ENCODE results near the gene DYNC2LI1. TPM values are rescaled to one million over a fixed set of nuclear protein-coding genes. Genes with fewer than 3 reads are reported as not detected.

DYNC2LI1 gene
- total RNA-seq, 2 donors from 2014 or later: 6.4 to 10.1 TPM

- DNase-seq (no peak), ATAC-seq (no peak)
- intact Hi-C loops (cut with DNase I): no loop called here
Measured at GRCh38 chr2:43838560-43839267, 64.9 kb downstream of the DYNC2LI1 start, which contains the start of the genes ABCG5 and ABCG8. TSS of gene ABCG5 (minus strand) at chr2:43838839. CDS start at chr2:43838679, 160 bp downstream. TSS of gene ABCG8 (plus strand) at chr2:43838971. CDS start at chr2:43839054, 83 bp downstream.

- no peak for ATAC-seq
- DNase-seq: no peak
- intact Hi-C loops (cut with DNase I): no loop called here
Measured at GRCh38 chr2:43839776-43840564, 66.1 kb downstream of the DYNC2LI1 start.

DNA sequence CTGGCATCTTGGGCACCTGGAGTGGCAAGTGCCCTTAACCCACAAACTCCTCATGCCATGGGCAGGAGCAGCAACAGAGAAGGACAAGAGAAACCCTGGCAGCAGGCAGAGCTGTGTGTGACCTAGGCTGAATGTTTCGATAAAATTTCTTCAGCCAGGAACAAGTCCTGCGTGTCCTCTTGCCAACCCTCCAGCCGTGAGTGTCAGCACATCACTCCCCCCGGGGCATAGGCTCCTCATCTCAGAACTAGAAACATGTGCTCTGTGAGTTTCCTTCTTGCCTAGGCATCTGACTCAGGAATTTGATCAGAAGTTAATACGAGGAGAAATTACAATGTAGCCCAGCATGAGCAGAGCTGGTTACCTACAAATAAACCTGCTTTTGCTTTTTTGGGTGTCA, 67.1 kb downstream of the DYNC2LI1 start:
- no peak for ATAC-seq
- DNase-seq: no peak
- intact Hi-C loops (cut with DNase I): no loop called here

DNA sequence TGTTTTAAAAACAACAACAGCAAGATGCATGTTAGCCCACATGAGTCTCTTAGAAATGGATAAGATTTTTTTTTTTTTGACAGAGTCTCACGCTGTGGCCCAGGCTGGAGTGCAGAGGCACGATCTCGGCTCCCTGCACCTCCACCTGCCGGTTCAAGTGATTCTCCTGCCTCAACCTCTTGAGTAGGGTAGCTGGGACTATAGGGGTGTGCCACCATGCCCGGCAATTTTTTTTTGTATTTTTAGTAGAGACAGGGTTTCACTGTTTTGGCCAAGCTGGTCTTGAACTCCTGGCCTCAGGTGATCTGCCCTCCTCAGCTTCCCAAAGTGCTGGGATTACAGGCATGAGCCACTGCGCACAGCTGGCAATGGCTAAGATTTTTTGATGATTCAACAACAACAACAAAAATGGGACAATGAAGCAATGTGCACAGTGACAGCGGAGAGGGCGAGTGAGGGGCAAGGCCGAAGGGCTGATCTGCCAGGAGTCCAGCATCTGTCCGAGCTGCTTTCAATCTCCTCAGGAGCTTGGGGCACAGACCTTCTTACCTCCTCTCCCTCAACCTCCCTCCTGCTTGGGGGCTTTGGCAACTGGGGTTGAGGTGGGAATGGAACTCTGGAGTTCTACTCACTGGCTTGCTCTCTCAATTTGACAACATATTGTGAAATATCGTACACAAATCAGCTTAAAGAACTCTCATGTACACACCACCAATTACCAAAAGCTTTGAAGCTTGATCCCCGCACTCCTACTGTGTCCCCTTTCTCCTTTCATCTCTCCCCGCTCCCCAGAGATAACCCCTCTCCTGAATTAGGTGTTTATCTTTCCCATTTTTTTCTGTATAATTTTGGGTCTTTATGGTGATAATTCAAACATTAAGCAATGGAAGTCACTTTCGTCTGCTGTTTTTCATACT, 68.4 kb downstream of the DYNC2LI1 start:
- intact Hi-C loops (cut with DNase I): no loop called here
- DNase-seq (no peak), ATAC-seq (no peak)

GRCh38 chr2:43842866-43843226, 69.0 kb downstream of the DYNC2LI1 start:
- DNase-seq (no peak), ATAC-seq (no peak)
- intact Hi-C loops (cut with DNase I): no loop called here

DNA sequence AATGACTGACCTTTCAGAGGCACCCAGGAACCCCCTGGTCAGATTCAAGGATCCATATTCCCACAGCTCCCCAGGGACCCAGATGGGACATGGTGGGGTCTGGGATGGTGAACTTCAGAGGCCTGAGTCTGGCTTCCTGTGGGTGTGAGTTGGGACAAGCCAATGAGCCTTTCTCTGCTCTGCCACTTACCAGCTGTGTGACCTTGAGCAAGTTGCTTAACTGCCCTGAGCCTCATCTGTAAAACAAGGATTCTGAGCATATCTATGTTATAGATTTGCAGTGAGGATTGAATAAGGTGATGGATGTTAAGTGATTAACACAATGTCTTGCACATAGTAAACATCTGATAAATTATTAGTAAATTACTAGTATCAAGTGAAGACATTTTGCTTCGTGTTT, 71.3 kb downstream of the DYNC2LI1 start:
- no peak for ATAC-seq
- DNase-seq: no peak
- intact Hi-C loops (cut with DNase I): no loop called here

- DNase-seq (no peak), ATAC-seq (no peak)
- intact Hi-C loops (cut with DNase I): no loop called here
Measured at GRCh38 chr2:43846140-43846793, 72.4 kb downstream of the DYNC2LI1 start.

GRCh38 chr2:43848214-43848613, 74.4 kb downstream of the DYNC2LI1 start:
- ATAC-seq: no peak
- intact Hi-C loops (cut with DNase I): no loop called here
- no peak for DNase-seq

DNA sequence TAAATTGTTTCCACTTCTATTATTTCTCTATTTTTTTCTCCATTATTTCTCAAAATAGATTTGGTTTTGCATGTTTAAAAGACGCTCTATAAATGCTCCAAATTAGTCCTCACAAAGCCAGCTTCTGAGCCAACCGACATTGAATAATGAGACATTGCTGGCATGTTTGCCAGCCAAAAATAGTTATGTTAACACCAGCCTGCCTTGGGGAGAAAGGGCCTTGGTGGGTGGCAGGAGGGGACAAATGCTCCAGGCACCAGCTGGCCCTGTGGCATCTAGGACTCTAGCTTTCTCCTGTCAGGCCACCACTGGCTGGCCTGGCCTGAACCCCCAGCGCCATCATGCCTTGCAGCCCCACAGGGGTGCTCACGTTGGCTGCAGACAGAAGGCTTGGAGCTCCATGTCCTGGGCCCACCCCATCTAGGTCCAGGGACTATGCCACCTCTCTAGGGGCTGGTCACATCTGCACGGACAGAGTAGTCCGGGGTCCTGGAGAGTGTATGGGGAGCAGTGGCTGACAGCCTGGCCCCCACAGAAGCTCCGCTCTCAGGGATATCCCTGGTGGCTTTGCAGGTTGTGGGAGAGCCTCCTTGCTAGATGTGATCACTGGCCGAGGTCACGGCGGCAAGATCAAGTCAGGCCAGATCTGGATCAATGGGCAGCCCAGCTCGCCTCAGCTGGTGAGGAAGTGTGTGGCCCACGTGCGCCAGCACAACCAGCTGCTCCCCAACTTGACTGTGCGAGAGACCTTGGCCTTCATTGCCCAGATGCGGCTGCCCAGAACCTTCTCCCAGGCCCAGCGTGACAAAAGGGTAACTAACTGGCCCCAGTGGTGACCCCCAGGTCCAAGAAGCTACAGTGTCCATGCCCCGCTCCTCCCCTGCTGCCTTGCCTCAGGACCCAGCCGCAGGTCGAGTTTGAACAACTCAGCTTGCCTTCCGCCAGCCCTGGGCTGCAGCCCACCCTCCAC, 77.5 kb downstream of the DYNC2LI1 start:
- no peak for DNase-seq
- no peak for ATAC-seq
- intact Hi-C loops (cut with DNase I): no loop called here

- ATAC-seq (no peak), DNase-seq (no peak)
- intact Hi-C loops (cut with DNase I): no loop called here
Measured at GRCh38 chr2:43852196-43852730, 78.4 kb downstream of the DYNC2LI1 start.

DNA sequence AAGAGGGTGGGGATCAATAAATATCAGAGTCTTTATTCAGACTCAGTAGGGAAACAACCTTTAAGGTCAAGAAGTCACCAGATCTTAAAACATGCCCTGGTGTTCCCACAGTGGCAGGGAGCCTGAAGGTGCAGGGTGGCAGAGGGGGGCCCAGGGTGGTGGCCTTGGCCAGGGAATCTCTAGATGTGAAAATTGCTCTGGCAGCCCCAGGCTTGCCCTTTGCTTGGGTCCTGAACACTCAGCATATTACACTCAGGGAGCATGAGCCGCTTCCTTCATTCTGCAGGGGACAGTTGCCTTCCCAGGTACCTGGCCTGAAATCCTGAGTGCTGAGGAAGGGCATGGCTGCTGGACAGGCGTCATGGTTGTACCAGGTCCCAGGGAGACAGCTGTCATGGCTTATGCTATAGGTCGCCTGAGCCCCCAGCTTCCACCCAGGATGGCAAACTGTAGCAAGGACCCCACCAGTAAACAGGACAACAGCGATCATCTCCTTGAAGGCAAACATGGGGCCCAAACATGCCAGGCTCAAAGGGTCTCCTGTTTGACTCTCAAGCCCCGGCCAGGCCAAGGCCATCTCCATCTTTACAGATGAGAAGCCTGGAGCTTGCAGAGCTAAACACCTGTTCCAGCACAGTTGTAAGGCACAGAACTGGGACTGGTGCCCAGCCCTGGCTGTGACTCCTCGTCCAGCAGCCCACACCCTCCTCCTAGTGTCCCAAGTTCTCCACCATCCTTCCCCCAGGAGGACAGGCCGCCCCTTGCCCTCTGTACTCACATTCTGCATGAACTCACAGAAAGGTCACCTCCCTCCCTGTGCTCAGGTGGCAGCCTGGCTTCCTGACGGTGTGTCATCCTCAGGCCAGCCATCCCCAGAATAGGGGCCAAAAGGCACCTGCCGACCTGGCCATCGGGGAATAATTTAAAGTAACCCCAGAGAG, 79.6 kb downstream of the DYNC2LI1 start:
- intact Hi-C loops (cut with DNase I): no loop called here
- ATAC-seq (no peak), DNase-seq (no peak)

- intact Hi-C loops (cut with DNase I): no loop called here
- DNase-seq: no peak
- no peak for ATAC-seq
Measured at GRCh38 chr2:43854671-43855070, 80.8 kb downstream of the DYNC2LI1 start.

GRCh38 chr2:43855292-43855691, 81.5 kb downstream of the DYNC2LI1 start:
- intact Hi-C loops (cut with DNase I): no loop called here
- ATAC-seq: no peak
- DNase-seq: no peak
